ENCODE measurements around the gene KCNE3.

DNA sequence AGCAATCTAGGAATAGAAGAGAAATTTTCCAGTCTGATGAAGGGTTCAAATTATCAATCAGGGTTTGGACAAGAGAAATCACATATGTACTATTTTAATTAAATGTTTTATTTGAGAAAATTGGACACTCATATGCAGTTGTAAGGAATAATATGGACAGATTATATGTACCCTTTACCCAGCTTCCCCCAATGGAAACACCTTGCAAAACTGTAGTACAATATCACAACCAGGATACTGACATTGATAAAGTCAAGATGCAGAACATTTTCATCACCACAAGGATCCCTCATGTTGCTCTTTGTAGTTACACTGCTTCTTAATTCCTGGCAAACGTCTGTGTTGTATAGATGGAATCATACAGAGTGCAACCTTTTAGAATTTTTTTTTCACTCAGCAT, 27.6 kb upstream of the KCNE3 start:
- TF ChIP-seq ZNF501 (CRISPR knock-in tag; IDR thresholded peaks at IDR 0.05) (no peak), PCBP2 (optimal IDR thresholded peaks at IDR 0.05; ENCODE audit: low read depth, low read length, poor library complexity, severe bottlenecking) (no peak), CTCF (CRISPR knock-in tag; IDR thresholded peaks at IDR 0.05) (no peak), CEBPB (IDR thresholded peaks at IDR 0.05; ENCODE audit: borderline replicate concordance, low read depth, low read length) (no peak), POLR2AphosphoS5 (IDR thresholded peaks at IDR 0.05; ENCODE audit: low read depth, low read length) (no peak), PTBP1 (IDR thresholded peaks at IDR 0.05; ENCODE audit: low read depth, low read length, poor library complexity, severe bottlenecking) (no peak), ZNF766 (CRISPR knock-in tag; IDR thresholded peaks at IDR 0.05; ENCODE audit: borderline replicate concordance) (no peak), YY1 (IDR thresholded peaks at IDR 0.05; ENCODE audit: insufficient read depth, insufficient replicate concordance, low read depth, low read length) (no peak)
- TF ChIP-seq, protein P1, sequence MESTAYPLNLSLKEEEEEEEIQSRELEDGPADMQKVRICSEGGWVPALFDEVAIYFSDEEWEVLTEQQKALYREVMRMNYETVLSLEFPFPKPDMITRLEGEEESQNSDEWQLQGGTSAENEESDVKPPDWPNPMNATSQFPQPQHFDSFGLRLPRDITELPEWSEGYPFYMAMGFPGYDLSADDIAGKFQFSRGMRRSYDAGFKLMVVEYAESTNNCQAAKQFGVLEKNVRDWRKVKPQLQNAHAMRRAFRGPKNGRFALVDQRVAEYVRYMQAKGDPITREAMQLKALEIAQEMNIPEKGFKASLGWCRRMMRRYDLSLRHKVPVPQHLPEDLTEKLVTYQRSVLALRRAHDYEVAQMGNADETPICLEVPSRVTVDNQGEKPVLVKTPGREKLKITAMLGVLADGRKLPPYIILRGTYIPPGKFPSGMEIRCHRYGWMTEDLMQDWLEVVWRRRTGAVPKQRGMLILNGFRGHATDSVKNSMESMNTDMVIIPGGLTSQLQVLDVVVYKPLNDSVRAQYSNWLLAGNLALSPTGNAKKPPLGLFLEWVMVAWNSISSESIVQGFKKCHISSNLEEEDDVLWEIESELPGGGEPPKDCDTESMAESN (CRISPR knock-in tag; conservative IDR thresholded peaks at IDR 0.05) = no peak
- TF ChIP-seq, protein P2, sequence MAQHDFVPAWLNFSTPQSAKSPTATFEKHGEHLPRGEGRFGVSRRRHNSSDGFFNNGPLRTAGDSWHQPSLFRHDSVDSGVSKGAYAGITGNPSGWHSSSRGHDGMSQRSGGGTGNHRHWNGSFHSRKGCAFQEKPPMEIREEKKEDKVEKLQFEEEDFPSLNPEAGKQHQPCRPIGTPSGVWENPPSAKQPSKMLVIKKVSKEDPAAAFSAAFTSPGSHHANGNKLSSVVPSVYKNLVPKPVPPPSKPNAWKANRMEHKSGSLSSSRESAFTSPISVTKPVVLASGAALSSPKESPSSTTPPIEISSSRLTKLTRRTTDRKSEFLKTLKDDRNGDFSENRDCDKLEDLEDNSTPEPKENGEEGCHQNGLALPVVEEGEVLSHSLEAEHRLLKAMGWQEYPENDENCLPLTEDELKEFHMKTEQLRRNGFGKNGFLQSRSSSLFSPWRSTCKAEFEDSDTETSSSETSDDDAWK (CRISPR knock-in tag; IDR thresholded peaks at IDR 0.05) = no peak

Data from HepG2 (cell line).